PFSK-1 (cell line): ENCODE data around the gene MRPS26.

ENCODE experiments used
- FOXP2 ChIP-seq: optimal IDR thresholded peaks from 2 replicates; pipeline ENCODE3; 2011; ENCODE audit warnings: borderline replicate concordance, control low read depth, inconsistent platforms; ENCODE audit not compliant: insufficient read depth; ENCODE audit errors: extremely low read length, extremely low read depth
- POLR2AphosphoS5 ChIP-seq: IDR thresholded peaks from 2 replicates; pipeline ENCODE4 v1.6.1; 2012; ENCODE audit warnings: low read depth, mild to moderate bottlenecking, control low read depth, low read length, moderate library complexity
- REST ChIP-seq, 2 experiments: IDR thresholded peaks; 2 replicates each; pipeline versions ENCODE4 v1.6.1 to v1.8.0; 2011 to 2012; ENCODE audit warnings: low read depth in 2 of 2, low read length in 2 of 2, control low read depth in 1 of 2, inconsistent platforms in 1 of 2, mild to moderate bottlenecking in 1 of 2, moderate library complexity in 1 of 2; ENCODE audit not compliant: insufficient read depth in 1 of 2
- SIN3A ChIP-seq: IDR thresholded peaks from 2 replicates; pipeline ENCODE4 v1.6.1; 2012; ENCODE audit warnings: mild to moderate bottlenecking, low read length, moderate library complexity, borderline replicate concordance; ENCODE audit not compliant: insufficient read depth
- TAF1 ChIP-seq: IDR thresholded peaks from 2 replicates; pipeline ENCODE4 v1.6.1; 2012; ENCODE audit warnings: low read length, control low read depth, borderline replicate concordance; ENCODE audit not compliant: insufficient read depth

Gene MRPS26

DNA sequence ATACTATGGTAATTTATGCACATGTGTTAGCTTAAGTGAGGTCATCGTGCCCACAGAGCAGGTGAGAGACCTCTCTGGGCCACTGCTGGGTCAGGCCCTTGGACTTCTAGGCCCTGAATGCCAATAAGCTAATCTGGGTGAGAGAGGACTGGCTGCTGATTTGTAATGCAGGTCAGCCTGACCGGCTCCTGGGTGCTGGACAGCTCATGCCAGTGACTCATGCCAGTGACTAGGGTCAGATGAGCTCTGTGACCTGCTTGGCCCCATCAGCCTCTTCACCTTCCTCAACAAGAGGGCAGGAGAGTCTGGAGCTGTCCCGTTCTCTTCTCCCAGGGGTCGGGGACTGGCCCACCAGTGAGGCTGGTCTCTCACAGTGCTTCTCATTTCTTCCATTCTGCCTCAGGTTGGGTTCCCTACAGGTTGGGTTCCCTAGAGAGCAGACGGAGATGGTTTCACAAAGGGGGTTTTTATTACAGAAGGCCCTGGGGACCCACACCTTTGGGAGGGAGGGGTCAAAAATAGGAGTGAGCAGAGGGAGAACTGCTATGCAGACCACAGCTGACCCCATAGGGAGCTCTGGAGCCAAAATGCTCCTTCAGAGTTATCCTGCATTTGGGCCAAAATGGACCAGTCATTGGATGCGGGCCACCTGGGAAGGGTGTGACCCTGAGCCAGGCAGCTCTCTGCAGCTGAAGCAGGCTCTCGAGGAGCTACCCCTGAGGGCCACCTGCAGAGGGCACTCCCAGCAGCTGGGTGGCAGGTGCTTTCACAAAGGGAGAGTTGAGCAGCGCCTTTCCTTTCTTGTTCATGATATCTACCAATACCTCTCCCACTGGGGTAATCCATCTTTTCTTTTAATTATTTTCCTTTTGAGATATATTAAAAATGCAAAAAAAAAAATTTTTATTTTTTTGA lies 23.4 kb downstream of the MRPS26 start:
- TF ChIP-seq POLR2AphosphoS5 (no peak), FOXP2 (no peak), REST (IDR thresholded peaks at IDR 0.05; ENCODE audit: insufficient read depth in 1 of 2, low read depth in 2 of 2, low read length in 2 of 2) (peak; percentile 64 to 84; a peak in 3 of 4 replicates), TAF1 (no peak), SIN3A (no peak)

DNA sequence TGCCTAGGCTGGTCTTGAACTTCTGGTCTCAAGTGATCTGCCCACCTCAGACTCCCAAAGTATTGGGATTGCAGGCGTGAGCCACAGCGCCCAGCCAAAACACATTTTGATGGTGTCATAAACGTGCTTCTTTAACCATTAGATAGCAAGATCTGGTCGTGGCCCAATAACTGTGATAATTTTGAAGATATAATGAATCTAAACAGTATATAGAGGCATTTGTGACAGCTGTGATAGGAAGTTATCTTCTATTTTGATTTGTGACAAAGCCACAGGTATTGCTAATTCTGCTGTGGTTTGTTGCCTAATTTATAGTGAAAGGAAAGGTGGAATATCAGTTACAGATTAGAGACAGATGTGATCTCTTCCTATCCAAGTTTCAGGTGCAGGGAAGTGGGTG lies 24.9 kb downstream of the MRPS26 start:
- no peak for TF ChIP-seq FOXP2
- TF ChIP-seq SIN3A: no peak
- no peak for TF ChIP-seq POLR2AphosphoS5
- no peak for TF ChIP-seq TAF1
- TF ChIP-seq REST (IDR thresholded peaks at IDR 0.05; ENCODE audit: insufficient read depth in 1 of 2, low read depth in 2 of 2, low read length in 2 of 2): no peak

- TF ChIP-seq POLR2AphosphoS5: no peak
- no peak for TF ChIP-seq SIN3A
- no peak for TF ChIP-seq REST (IDR thresholded peaks at IDR 0.05; ENCODE audit: insufficient read depth in 1 of 2, low read depth in 2 of 2, low read length in 2 of 2)
- TF ChIP-seq TAF1: no peak
- TF ChIP-seq FOXP2: no peak
These were observed 25.4 kb downstream of the MRPS26 start for GRCh38 chr20:3071266-3071609.

DNA sequence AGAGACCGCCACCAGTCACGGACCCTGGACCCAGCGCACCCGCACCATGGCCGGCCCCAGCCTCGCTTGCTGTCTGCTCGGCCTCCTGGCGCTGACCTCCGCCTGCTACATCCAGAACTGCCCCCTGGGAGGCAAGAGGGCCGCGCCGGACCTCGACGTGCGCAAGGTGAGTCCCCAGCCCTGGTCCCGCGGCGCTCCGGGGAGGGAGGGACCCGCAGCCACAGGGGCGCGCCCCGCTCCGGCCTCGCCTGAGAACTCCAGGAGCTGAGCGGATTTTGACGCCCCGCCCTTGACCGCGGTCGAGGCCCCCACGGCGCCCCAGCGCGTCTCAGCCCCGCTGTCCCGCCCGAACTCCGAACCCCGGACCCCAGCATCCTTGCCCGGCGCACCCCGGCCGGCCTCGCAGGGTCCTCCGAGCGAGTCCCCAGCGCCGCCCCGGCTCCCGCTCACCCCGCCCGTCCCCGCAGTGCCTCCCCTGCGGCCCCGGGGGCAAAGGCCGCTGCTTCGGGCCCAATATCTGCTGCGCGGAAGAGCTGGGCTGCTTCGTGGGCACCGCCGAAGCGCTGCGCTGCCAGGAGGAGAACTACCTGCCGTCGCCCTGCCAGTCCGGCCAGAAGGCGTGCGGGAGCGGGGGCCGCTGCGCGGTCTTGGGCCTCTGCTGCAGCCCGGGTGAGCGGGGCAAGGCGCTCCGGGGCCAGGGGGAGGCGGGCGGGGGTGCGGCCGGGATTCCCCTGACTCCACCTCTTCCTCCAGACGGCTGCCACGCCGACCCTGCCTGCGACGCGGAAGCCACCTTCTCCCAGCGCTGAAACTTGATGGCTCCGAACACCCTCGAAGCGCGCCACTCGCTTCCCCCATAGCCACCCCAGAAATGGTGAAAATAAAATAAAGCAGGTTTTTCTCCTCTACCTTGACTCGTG lies 26.0 kb downstream of the MRPS26 start, which contains the start of gene OXT:
Gene OXT, plus strand, starts transcription at position 11 of the 920 bp plus-strand sequence. Its CDS starts 36 bp downstream, at position 47.
- no peak for TF ChIP-seq POLR2AphosphoS5
- no peak for TF ChIP-seq REST (IDR thresholded peaks at IDR 0.05; ENCODE audit: insufficient read depth in 1 of 2, low read depth in 2 of 2, low read length in 2 of 2)
- TF ChIP-seq TAF1: no peak
- no peak for TF ChIP-seq FOXP2
- no peak for TF ChIP-seq SIN3A
